ENCODE data around the gene PDK3.

Gene PDK3

DNA sequence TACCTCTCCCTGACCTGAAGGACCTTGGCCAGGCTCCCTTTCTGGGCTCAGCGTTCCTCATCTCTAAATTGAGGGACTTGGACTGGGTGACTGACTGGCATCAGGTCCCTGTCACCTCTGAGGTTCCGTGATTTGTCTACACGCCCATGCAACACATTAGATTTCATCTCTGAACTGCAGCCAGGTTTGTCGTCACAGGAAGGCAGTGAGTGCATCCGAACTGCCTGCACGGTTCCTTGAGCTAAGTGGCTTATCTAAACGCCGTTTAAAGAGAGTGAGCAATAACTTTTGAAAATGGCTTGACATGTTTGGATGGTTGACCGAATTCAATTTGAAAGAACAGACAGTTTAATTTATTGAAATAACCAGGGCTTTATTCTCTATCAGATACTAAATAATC is 112.0 kb downstream of the PDK3 start:
- Histone ChIP-seq H3K4me3 (ENCODE audit: low read depth, low read length) (no peak overlapping the region), H3K4me1 (ENCODE audit: control insufficient read depth, insufficient read depth, low read length, unreplicated experiment) (no peaks in the 10 kb centered on the region), H3K79me2 (ENCODE audit: control insufficient read depth, insufficient read depth, low read length, unreplicated experiment) (no peaks in the 10 kb centered on the region)

More for the DNA sequence above, 112.0 kb downstream of the PDK3 start:
- Histone ChIP-seq H3K36me3 (ENCODE audit: insufficient read depth, low read length) (no peaks in the 10 kb centered on the region), H2AFZ (ENCODE audit: low read length, unreplicated experiment) (no peak overlapping the region), H3K27me3 (ENCODE audit: insufficient read depth, low read length) (peaks cover 28% of the 10 kb centered on the region; the same call in 1 of the 2 replicates), H3K27ac (ENCODE audit: low read depth, low read length) (no peak overlapping the region)
